ENCODE results near the gene INSRR. TPM values are rescaled to one million over a fixed set of nuclear protein-coding genes. Genes with fewer than 3 reads are reported as not detected.

Gene INSRR
- total and polyA plus RNA-seq, 3 donors from 2014 or later, result 1.5 to 7.0 (median 6.4) TPM

- Histone ChIP-seq H3K36me3 (ENCODE audit: low read depth, missing control alignments) (no peaks in the 10 kb centered on the region), H3K4me3 (no peak overlapping the region), H3K27ac (peak overlapping the region; percentile 18 to 90), H3K27me3 (no peaks in the 10 kb centered on the region), H3K9me3 (no peaks in the 10 kb centered on the region), H3K4me1 (peaks cover 40% of the 10 kb centered on the region)
- DNase-seq, result no peak
- intact Hi-C loops (cut with DNase I; ENCODE audit: low total_unique reads), result no loop called here
- WGBS, 2 donors, result 68 to 75% methylated on average over 8 to 14 of the region's 14 CpGs
- TF ChIP-seq POLR2A (IDR thresholded peaks at IDR 0.05), result no peak
- TF ChIP-seq CTCF (IDR thresholded peaks at IDR 0.05), result no peak
Measured at GRCh38 chr1:156897078-156897825, 38.3 kb upstream of the INSRR start.

- TF ChIP-seq POLR2A (IDR thresholded peaks at IDR 0.05), result no peak
- TF ChIP-seq CTCF (IDR thresholded peaks at IDR 0.05), result no peak
- Histone ChIP-seq H3K27ac (peak overlapping the region in 1 of 2 donors; percentile 90), H3K4me1 (peaks cover 33% of the 10 kb centered on the region), H3K9me3 (no peaks in the 10 kb centered on the region), H3K4me3 (no peak overlapping the region), H3K27me3 (no peaks in the 10 kb centered on the region), H3K36me3 (ENCODE audit: low read depth, missing control alignments) (no peaks in the 10 kb centered on the region)
- DNase-seq, result no peak
- WGBS, 2 donors, result 68 to 69% methylated on average over 6 to 16 of the region's 16 CpGs
- intact Hi-C loops (cut with DNase I; ENCODE audit: low total_unique reads), result no loop called here
Measured at GRCh38 chr1:156896490-156897033, 37.6 kb upstream of the INSRR start.

GRCh38 chr1:156895927-156896326, 37.0 kb upstream of the INSRR start:
- no peak for DNase-seq
- Histone ChIP-seq H3K36me3 (ENCODE audit: low read depth, missing control alignments) (no peaks in the 10 kb centered on the region), H3K4me3 (no peak overlapping the region), H3K9me3 (no peaks in the 10 kb centered on the region), H3K27me3 (no peaks in the 10 kb centered on the region), H3K4me1 (peaks cover 30% of the 10 kb centered on the region), H3K27ac (peak overlapping the region in 1 of 2 donors; percentile 90)
- no peak for TF ChIP-seq CTCF (IDR thresholded peaks at IDR 0.05)
- no peak for TF ChIP-seq POLR2A (IDR thresholded peaks at IDR 0.05)
- 74 to 86% methylated on average over 5 to 6 of the region's 6 CpGs for WGBS, 2 donors
- intact Hi-C loops (cut with DNase I; ENCODE audit: low total_unique reads), result no loop called here

- H3K27me3 ChIP-seq, result no peaks in the 10 kb centered on the region
- H3K4me3 ChIP-seq, result peak overlapping the region in 1 of 2 donors; percentile 58
- H3K36me3 ChIP-seq (ENCODE audit: low read depth, missing control alignments), result no peaks in the 10 kb centered on the region
- 56 to 85% methylated on average over 4 of the region's 4 CpGs for WGBS, 2 donors
- H3K9me3 ChIP-seq, result no peaks in the 10 kb centered on the region
- intact Hi-C loops (cut with DNase I; ENCODE audit: low total_unique reads), result no loop called here
- H3K4me1 ChIP-seq, result peaks cover 25% of the 10 kb centered on the region
- DNase-seq, result no peak
- H3K27ac ChIP-seq, result peak overlapping the region; percentile 73 to 90
- TF ChIP-seq POLR2A (IDR thresholded peaks at IDR 0.05) (no peak), CTCF (IDR thresholded peaks at IDR 0.05) (no peak)
Measured at GRCh38 chr1:156895455-156895812, 36.5 kb upstream of the INSRR start.
